GM21737 (cell line): ENCODE data around the gene ACSM6.
"Not testable (repeated sequence)": the region's sequence is repeated elsewhere in the genome, so short reads cannot be mapped to it uniquely, and the experiment has no call there.

Experiments used
- ATAC-seq: cut with Tn5 transposase; IDR thresholded peaks from one replicate; pipeline ENCODE4 v1.9.1; 2021; ENCODE audit warnings: mild to moderate bottlenecking, moderate library complexity; ENCODE audit not compliant: unreplicated experiment

The ACSM6 gene

DNA sequence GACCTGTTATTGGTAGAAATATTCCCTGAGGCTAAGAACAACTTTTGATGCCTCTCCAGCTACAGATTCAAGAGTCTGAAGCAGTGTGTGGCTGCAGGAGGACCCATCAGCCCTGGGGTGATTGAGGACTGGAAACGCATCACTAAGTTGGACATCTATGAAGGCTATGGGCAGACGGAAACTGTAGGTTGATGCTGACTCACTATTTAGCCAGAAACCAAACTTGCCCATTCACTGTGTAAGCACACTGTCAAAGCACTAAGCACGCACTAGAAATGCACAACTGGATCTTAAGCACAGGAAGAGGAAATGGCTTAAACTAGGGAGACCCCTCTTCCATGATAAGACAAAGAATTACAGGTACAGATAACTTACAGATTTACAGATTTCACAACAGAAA is 20.8 kb downstream of the ACSM6 start:
- ATAC-seq, result no peak

DNA sequence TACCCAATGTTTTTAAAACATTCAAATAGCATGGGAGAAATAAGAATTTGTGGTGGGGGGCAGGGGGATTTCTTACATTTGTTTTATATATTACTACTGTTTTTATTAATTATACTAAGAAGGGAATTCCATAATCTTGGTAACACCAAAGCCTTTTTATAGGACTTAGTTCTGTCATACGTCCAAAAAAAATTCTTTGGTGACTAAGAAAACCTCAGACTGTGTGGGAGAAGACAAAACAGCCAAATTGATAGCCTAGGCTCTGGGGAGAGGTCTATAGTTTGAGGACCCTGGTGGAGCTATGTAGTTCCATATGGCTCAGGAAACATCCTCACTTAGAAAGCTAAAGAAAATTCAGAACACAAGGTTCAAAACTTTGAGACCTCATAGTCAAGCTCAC is 23.4 kb downstream of the ACSM6 start:
- ATAC-seq, result no peak

DNA sequence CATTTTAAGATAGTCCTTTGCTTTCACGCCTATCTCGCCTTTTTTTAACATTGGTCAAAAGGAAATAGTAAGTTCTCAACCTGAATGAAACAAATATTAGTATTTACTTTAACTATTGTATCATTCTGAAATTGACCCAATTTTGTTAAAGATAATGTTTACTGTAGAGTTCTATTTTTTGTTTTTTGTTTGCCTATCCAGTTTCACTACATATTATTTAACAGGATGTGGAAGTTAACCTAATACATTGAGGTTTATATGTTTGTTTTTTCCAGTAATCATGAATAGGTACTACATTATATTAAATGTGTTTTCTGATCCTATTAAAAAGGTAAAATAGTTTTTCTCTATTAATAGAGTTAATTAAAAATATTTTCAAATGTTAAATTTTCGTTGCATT is 26.5 kb downstream of the ACSM6 start:
- ATAC-seq, result no peak

GRCh38 chr10:95221124-95221523 is 27.1 kb downstream of the ACSM6 start:
- ATAC-seq, result no peak

GRCh38 chr10:95225136-95225535 is 31.1 kb downstream of the ACSM6 start:
- no peak for ATAC-seq

GRCh38 chr10:95228934-95229723 is 35.1 kb downstream of the ACSM6 start:
- not testable (repeated sequence) for ATAC-seq

DNA sequence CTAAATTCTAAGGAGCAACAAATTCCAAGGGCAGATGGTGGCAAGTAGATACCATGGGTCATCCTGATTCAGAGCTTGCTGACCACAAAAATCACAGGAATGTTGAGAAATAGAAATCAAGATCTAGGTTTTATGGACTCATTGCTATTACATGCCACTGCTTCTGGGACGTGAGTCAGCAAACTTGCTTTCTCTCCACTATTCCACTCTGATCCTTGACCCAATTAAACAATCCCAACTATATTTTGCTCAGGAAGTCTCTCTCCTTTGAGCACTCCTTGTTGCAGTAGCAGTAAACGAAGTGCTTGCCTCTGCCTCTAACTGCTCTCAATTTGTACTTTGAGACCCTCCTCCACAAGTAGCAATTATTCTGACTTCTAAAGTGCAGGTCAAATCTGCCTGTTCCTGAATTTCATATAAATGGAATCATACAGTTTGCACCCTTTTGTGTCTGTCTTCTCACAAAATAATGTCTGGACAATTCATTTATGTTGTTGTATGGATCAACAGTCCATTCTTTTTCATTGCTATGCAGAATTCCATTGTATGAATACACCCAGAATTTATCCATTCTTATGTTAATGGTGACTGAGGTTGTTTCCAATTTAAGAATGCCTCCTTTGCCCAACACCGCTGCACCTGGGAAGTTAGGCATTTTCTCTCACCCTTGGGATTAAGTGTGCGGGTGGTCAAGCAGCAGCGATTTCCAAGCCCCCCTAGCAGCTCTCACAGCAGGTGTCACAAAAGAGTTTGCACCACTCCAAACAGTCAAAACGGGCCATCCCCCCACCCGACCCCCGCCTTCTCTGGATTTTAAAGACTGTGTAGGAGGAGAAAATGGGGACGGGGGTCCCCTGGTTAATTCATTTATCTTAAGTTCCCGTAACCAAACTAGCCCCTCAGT is 35.9 kb downstream of the ACSM6 start:
- ATAC-seq, result no peak

DNA sequence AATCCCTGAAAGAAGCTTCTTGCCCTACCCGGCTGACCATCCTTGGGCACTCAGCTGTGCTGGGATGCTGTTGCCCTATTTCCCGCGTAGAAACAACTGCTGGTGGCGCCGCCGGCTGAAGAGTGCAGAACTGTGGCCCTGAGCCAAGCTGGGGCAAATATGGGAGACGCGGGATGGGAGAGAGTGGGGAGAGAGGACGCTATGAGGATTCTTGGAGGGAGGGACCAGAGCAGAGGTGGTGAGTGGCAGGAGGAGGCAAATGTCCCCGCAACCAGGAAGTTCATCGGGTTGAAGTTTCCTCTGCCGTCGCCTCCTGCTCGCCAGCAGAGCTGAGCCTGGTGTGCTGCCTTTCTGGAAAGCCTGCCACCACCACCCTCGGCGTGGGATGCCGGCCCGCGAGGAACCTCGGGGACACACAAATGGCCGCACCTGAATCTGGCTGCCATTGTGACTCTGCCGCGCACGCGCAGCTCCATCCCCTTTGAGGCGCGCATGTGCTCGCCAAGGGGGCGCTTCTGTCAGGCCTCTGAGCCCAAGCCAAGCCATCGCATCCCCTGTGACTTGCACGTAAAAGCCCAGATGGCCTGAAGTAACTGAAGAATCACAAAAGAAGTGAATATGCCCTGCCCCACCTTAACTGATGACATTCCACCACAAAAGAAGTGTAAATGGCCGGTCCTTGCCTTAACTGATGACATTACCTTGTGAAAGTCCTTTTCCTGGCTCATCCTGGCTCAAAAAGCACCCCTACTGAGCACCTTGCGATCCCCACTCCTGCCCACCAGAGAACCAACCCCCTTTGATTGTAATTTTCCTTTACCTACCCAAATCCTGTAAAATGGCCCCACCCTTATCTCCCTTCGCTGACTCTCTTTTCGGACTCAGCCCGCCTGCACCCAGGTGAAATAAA is 36.9 kb downstream of the ACSM6 start:
- ATAC-seq, result not testable (repeated sequence)

GRCh38 chr10:95233377-95234034 is 39.5 kb downstream of the ACSM6 start:
- ATAC-seq, result no peak

DNA sequence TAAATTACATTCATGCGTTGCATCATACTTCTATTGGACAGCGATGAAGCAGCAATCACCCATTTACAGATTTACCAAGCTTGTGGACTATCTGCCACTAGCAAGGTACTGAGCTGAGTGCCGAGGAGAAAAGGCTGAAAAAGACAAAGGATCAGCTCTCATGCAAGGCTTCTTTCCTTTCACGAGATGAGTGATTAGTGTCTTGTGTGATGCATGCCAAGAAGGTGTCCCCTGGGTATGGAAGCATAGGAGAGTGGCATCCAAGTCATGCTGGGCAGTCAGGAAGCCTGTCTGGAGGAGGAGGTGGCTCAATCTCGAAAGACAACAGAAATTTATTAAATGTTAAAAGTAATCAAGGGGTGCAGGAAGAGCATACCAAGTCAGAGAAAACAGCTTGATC is 40.9 kb downstream of the ACSM6 start:
- ATAC-seq, result no peak

- ATAC-seq, result no peak
Measured at GRCh38 chr10:95235676-95236067, 41.6 kb downstream of the ACSM6 start.

DNA sequence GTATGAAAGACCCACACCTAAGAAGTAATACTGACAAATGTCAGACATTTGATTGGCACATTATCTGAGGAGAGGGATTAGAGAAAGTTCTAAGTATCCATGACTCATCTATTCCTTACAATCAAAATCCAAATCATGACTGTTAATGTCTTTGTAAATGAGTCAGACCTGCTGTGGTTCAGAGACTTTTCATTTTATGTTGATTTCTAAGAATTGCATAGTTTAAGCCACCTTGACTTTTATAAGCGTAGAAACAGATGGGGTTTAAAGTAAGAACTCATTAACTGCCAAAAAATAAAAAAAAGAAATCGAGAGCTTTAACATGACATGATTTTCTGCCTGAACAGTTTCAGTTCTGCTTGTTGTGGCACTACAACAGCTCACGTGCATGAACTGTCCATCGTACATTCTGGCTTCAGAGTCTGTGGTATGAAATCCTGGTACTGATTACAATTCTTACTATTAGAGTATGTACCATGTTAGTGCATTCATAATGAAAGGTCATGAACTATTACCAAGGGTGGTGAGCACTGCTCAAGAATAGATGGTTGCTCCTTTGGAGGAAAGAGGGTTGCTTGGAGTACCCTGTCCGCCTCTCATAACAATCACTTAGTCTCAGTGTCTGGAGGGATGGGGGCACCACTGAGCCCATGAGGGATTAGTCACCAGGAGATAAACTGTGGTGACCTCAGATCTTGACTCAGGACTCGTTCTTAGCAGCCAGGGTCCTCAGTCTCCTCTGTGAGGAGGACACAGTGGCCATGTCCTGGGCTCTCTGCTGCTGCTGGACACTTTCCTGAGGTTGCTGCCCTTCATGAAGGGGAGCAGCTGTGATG is 42.2 kb downstream of the ACSM6 start:
- peak; percentile 98 for ATAC-seq

- ATAC-seq, result no peak
Measured at GRCh38 chr10:95237376-95238170, 43.5 kb downstream of the ACSM6 start.

GRCh38 chr10:95240096-95240495 is 46.1 kb downstream of the ACSM6 start:
- ATAC-seq, result not testable (repeated sequence)

GRCh38 chr10:95240811-95241210 is 46.8 kb downstream of the ACSM6 start:
- no peak for ATAC-seq

- ATAC-seq, result no peak
Measured at GRCh38 chr10:95241533-95241932, 47.5 kb downstream of the ACSM6 start.

DNA sequence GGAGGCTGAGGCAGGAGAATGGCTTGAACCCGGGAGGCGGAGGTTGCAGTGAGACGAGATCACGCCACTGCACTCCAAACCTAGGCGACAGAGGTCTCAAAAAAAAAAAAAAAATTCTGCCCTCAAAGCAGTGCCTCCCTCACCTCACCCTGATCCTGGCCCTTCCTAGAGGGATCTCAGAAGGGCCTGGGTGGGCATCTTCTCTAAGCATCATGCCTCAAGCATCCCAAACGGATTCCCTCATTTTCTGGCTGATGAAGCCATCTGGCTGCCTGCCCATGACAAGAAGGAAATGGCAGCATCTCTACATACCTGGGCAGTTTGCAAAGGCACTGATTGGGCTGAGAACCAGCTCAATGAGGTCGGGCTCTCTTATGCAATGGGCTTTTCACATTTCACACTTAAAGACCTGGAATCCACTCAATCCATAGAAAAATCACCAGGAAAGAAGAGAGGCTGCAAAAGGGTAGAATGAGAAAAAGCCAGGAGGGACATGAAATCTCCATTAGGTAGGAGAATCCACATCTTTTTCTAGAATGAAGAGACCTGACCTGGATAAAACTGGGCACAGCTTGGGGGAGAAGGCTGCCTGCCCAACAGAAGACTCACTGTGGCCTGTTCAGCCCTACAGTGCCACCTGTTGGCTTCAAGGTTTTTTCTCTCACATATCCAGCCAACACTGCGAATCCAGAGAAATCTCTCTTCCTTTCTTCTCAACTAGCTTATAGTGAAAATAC is 48.7 kb downstream of the ACSM6 start:
- ATAC-seq, result no peak

- no peak for ATAC-seq
Measured at GRCh38 chr10:95243318-95243617, 49.2 kb downstream of the ACSM6 start.
